Loucy (cell line): Measurements from ENCODE around the gene CFAP97D2.
"Not testable (repeated sequence)": the region's sequence is repeated elsewhere in the genome, so short reads cannot be mapped to it uniquely, and the experiment has no call there.

Experiments used
- EZH2phosphoT487 ChIP-seq: fragments of 200-600 bp; IDR thresholded peaks from 2 replicates; pipeline ENCODE4 v1.6.1; 2018; ENCODE audit warnings: antibody characterized with exemption, mild to moderate bottlenecking, moderate library complexity, borderline replicate concordance
- TF ChIP-seq, protein P1 (sequence below): fragments of 200-600 bp; sonication (generic); conservative IDR thresholded peaks from 2 replicates; pipeline ENCODE4 v1.5.1; 2014; ENCODE audit warnings: mild to moderate bottlenecking, antibody characterized with exemption, low read length

- TF ChIP-seq, protein P1, sequence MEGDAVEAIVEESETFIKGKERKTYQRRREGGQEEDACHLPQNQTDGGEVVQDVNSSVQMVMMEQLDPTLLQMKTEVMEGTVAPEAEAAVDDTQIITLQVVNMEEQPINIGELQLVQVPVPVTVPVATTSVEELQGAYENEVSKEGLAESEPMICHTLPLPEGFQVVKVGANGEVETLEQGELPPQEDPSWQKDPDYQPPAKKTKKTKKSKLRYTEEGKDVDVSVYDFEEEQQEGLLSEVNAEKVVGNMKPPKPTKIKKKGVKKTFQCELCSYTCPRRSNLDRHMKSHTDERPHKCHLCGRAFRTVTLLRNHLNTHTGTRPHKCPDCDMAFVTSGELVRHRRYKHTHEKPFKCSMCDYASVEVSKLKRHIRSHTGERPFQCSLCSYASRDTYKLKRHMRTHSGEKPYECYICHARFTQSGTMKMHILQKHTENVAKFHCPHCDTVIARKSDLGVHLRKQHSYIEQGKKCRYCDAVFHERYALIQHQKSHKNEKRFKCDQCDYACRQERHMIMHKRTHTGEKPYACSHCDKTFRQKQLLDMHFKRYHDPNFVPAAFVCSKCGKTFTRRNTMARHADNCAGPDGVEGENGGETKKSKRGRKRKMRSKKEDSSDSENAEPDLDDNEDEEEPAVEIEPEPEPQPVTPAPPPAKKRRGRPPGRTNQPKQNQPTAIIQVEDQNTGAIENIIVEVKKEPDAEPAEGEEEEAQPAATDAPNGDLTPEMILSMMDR = not testable (repeated sequence)
- TF ChIP-seq EZH2phosphoT487 = not testable (repeated sequence)
Measured at GRCh38 chr13:114133552-114133951, 45.5 kb upstream of the CFAP97D2 start.
